ENCODE data around the gene ODR4. TPM values are rescaled to one million over a fixed set of nuclear protein-coding genes. Genes with fewer than 3 reads are reported as not detected.

Gene ODR4
- total RNA-seq, 1 experiment from 2014 or later, result 19.6 TPM

DNA sequence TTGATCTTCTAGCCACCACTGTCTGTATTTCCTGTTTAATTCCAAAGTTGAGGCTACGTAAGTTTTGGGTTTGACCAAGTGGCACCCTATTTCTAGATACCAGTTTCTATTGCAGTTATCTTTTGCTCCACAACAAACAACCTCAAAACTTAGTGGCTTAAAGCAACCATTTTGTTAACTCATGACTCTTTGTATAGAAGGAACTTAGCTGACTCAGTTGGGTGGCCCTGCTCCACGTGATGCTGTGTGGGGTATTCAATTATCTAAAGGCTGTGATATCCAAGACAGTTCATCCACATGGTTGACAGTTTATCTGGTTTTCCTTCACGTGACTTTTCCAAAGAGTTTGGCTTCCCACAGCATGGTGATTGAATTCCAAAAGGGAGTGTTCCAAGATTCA, 50.5 kb downstream of the ODR4 start:
- Histone ChIP-seq H3K79me2 (ENCODE audit: low read depth) (no peaks in the 10 kb centered on the region), H3K4me3 (no peak overlapping the region), H3K27ac (no peak overlapping the region), H3K9me3 (ENCODE audit: insufficient read depth, low read depth) (no peaks in the 10 kb centered on the region), H3K9me2 (ENCODE audit: insufficient read depth) (0 out of 2 replicates have a peak, but pooled peaks cover 4% of the 10 kb centered on the region), H3F3A (ENCODE audit: insufficient read depth, low read depth) (no peaks in the 10 kb centered on the region), H3K4me2 (no peak overlapping the region), H2AFZ (no peak overlapping the region), H4K20me1 (ENCODE audit: insufficient read depth) (no peaks in the 10 kb centered on the region), H3K36me3 (ENCODE audit: low read depth) (no peaks in the 10 kb centered on the region), H3K4me1 (replicated peaks; ENCODE audit: insufficient read depth) (no peaks in the 10 kb centered on the region), H3K27me3 (ENCODE audit: insufficient read depth, low read depth) (no peaks in the 10 kb centered on the region)
- BruUV-seq (replicated peaks), result no TSS peak
- DNase-seq, result no peak
- POLR2A ChIA-PET (ENCODE audit: unreplicated experiment), result interaction anchor here (0.6 kb wide), 1 partner anchor 15 kb away, joined by 4 read pairs; no protein-coding TSS in a partner anchor
- intact Hi-C loops (cut with micrococcal nuclease; ENCODE audit: unreplicated experiment), result no loop called here
- TF ChIP-seq EZH2 (IDR thresholded peaks at IDR 0.05; ENCODE audit: low read depth), result no peak
- TF ChIP-seq CTCF (conservative IDR thresholded peaks at IDR 0.05), result no peak
- CTCF ChIA-PET, result no interaction called here

DNA sequence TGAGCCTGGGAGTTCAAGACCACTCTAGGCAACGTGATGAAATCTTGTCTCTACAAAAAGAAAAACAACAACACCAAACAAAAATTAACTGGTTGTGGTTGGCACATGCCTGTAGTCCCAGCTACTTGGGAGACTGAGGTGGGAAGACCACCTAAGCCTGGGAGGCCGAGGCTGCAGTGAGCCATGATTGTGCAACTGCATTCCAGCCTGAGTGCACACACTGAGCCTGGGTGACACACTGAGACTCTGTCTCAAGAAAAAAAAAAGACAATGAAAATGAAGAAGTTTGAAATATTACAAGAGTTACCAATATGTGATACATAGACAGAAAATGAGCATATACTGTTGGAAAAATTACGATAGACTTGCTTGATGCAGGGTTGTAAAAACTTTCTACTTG, 53.4 kb downstream of the ODR4 start:
- ChIA-PET CTCF (no interaction called here), POLR2A (ENCODE audit: unreplicated experiment) (no interaction called here)
- no peaks in the 10 kb centered on the region for H3K79me2 ChIP-seq (ENCODE audit: low read depth)
- H3K4me2 ChIP-seq, result no peak overlapping the region
- no peaks in the 10 kb centered on the region for H3K4me1 ChIP-seq (replicated peaks; ENCODE audit: insufficient read depth)
- TF ChIP-seq CTCF (conservative IDR thresholded peaks at IDR 0.05) (no peak), EZH2 (IDR thresholded peaks at IDR 0.05; ENCODE audit: low read depth) (no peak)
- no peak overlapping the region for H2AFZ ChIP-seq
- no peaks in the 10 kb centered on the region for H4K20me1 ChIP-seq (ENCODE audit: insufficient read depth)
- H3K9me3 ChIP-seq (ENCODE audit: insufficient read depth, low read depth), result no peaks in the 10 kb centered on the region
- H3F3A ChIP-seq (ENCODE audit: insufficient read depth, low read depth), result no peaks in the 10 kb centered on the region
- no peaks in the 10 kb centered on the region for H3K27me3 ChIP-seq (ENCODE audit: insufficient read depth, low read depth)
- H3K36me3 ChIP-seq (ENCODE audit: low read depth), result no peaks in the 10 kb centered on the region
- H3K9me2 ChIP-seq (ENCODE audit: insufficient read depth), result 0 out of 2 replicates have a peak, but pooled peaks cover 4% of the 10 kb centered on the region
- no peak overlapping the region for H3K4me3 ChIP-seq
- no peak for DNase-seq
- intact Hi-C loops (cut with micrococcal nuclease; ENCODE audit: unreplicated experiment), result no loop called here
- no TSS peak for BruUV-seq (replicated peaks)
- no peak overlapping the region for H3K27ac ChIP-seq

GRCh38 chr1:186435336-186435735, 59.7 kb downstream of the ODR4 start:
- Histone ChIP-seq H3K27ac (no peak overlapping the region), H3K4me2 (no peak overlapping the region), H3K4me1 (replicated peaks; ENCODE audit: insufficient read depth) (peaks cover 5% of the 10 kb centered on the region; the same call in 1 of the 2 replicates), H3K9me2 (ENCODE audit: insufficient read depth) (no peaks in the 10 kb centered on the region), H3K9me3 (ENCODE audit: insufficient read depth, low read depth) (0 out of 2 replicates have a peak, but pooled peaks cover 4% of the 10 kb centered on the region), H2AFZ (no peak overlapping the region), H3K27me3 (ENCODE audit: insufficient read depth, low read depth) (no peaks in the 10 kb centered on the region), H3K4me3 (no peak overlapping the region), H3F3A (ENCODE audit: insufficient read depth, low read depth) (no peaks in the 10 kb centered on the region), H3K79me2 (ENCODE audit: low read depth) (no peaks in the 10 kb centered on the region), H4K20me1 (ENCODE audit: insufficient read depth) (no peaks in the 10 kb centered on the region), H3K36me3 (ENCODE audit: low read depth) (no peaks in the 10 kb centered on the region)
- no TSS peak for BruUV-seq (replicated peaks)
- no peak for TF ChIP-seq CTCF (conservative IDR thresholded peaks at IDR 0.05)
- TF ChIP-seq EZH2 (IDR thresholded peaks at IDR 0.05; ENCODE audit: low read depth), result no peak
- CTCF ChIA-PET, result no interaction called here
- no peak for DNase-seq
- POLR2A ChIA-PET (ENCODE audit: unreplicated experiment), result no interaction called here
- intact Hi-C loops (cut with micrococcal nuclease; ENCODE audit: unreplicated experiment), result no loop called here
